Measurements from ENCODE around the gene TP53INP2.

- TF ChIP-seq CTCF (IDR thresholded peaks at IDR 0.05) (no peak), POLR2A (IDR thresholded peaks at IDR 0.05) (no peak)
Observed at GRCh38 chr20:34701405-34702085, 2.6 kb upstream of the TP53INP2 start.
